Stimulated activated CD4-positive, alpha-beta T cell treated with anti-CD3 and anti-CD28 coated beads, Interleukin-15, amount 100 ng/mL, for 48 hours (primary cell): ENCODE measurements around the gene KIAA1217.
"Not testable (repeated sequence)": the region's sequence is repeated elsewhere in the genome, so short reads cannot be mapped to it uniquely, and the experiment has no call there.

Experiments used
- DNase-seq, 2 donors: peaks; one replicate each; pipeline ENCODE4 v3.0.0-alpha.2; 2020; ENCODE audit warnings: low read depth in 2 of 2

The KIAA1217 gene

DNA sequence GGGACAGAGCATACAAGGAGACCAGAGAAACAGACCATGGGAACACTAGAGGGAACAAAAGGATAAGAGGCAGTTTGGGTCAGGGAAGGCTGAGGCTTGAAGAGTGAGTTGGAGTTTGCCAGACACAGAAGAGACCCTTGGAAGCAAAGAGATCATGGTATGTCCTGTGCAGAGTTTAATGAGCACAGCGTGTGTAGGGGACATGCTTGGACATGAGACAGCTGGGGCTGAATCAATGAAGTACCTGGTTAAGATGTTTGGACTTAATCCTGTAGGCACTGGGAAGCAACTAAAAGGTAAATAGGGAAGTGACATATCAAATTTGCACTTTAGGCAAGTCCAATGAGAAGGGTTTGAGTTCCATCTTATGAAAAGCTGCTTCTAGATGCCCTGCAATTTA is 79.6 kb downstream of the KIAA1217 start:
- no peak for DNase-seq

DNA sequence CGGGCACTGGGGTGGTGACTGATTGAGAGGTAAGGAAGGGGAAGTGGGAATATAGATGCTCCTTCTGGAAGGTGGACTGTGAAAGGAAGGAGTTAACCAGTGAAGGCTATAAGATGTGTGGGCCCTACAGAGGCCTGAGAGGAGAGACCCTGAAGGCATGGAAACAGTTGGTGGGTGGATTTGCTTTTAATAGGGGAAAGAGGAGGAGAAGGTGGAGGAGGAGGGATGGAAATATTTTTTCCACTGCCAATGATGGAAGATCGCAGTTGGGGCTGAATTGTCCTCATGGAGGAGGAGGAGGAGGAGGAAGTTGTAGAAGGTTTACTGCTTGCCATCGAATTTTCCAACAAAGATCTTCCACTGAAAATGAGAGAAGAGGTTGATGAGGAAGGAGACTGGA is 80.3 kb downstream of the KIAA1217 start:
- DNase-seq: no peak

DNA sequence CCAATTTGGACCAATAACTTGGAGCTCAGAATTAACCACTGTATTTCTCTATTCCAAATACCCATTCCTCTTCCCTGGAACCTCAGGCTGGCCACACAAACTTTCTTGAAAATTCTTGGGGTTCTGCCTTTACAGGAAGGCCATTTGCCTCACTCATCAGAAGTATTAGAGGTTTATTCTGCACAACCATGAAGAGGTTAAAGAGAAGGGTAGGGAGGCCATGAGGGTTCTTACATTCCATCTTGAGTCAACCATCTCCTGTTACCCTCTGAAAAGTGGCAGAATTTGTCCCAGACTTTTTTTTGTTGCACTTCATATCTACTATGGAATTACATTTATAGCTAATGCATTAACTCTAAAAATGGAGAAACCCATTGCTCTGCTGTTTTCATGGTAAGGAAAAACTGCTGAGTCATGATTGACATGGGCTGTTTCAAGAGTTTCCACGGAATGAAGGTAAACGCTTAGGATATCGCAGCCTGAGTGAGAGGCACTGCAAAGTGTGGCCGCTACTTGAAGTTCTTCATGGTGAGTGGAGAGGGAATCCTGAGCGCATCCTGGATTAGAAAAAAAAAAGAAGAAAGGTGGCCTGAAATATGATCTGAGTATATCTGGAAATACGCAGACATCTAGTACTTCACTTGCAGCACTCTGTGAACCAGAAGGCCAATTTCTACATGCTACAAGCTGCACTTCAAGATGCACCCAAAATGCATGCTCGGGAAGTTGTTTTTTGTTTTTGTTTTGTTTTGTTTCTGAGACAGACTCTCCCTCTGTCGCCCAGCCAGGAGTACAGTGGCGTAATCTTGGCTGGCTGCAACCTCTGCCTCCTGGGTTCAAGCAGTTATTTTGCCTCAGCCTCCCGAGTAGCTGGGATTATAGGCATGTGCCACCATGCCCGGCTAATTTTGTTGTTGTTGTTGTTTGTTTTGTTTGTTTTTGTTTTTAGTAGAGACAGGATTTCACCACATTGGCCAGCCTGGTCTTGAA is 83.7 kb downstream of the KIAA1217 start:
- DNase-seq: no peak

DNA sequence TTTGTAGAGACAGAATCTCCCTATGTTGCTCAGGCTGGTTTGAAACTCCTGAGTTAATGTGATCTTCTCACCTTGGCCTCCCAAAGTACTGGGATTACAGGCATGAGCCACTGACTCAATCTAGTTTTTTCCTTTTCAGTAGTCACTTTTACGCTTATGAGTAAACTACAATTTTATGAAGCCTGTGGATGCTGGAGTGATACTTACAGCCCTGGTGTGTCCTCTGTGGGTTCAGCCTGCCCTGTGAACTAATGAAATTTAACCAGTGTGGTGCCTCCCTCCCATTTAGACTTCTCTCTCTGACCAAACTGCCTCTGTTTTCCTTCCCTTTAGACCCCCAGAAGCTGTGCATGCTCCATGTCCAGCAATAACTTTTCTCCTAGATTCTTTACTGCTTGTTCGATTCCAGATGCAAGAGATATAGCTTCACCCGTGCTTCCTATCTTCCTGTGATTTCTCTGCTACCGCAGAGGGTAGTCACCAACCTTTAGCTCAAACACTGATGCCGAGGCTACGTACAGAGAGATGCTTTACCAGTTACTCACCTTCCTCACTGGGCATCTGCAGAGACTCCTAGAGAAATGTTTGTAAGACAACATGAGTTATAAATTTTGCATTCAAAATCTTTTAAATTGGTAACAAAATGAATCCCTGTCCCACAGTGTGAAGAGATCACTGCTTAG is 90.8 kb downstream of the KIAA1217 start:
- no peak for DNase-seq

DNA sequence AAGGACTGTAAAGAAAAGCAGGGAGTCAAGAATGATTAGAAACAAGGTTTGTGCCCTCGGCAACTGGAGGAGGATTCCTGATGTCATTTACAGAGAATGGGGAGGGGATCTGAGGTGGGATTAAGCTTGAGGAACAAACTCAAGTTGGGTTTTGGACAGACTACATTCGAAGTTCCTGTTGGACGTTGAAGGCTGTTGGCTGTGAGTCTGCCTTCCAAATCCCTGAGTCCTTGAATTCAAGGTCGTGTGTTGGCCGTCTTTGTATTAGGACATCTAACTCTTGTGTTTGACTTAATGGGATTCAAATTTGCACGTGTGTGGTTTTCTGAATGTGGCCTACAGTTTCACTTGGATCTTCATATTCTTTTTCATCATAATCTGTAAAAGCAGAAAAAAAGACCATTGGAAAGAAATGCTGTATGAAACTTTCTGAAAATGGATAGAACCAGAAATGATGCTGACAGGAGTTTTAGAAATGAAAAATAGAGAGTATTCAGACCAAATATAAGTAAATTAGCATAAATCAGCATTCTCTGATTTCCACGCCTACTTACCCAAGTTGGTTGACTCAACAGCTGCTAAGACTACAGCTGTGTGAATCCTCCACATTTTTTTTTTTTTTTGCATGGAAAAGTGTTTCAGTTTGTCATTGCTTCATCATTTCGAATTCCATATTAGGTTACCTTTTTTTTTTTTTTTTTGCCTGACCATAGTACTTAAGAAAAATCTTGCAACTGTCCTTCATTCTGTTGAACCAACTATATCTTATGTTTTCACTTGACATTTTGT is 94.8 kb downstream of the KIAA1217 start:
- no peak for DNase-seq

DNA sequence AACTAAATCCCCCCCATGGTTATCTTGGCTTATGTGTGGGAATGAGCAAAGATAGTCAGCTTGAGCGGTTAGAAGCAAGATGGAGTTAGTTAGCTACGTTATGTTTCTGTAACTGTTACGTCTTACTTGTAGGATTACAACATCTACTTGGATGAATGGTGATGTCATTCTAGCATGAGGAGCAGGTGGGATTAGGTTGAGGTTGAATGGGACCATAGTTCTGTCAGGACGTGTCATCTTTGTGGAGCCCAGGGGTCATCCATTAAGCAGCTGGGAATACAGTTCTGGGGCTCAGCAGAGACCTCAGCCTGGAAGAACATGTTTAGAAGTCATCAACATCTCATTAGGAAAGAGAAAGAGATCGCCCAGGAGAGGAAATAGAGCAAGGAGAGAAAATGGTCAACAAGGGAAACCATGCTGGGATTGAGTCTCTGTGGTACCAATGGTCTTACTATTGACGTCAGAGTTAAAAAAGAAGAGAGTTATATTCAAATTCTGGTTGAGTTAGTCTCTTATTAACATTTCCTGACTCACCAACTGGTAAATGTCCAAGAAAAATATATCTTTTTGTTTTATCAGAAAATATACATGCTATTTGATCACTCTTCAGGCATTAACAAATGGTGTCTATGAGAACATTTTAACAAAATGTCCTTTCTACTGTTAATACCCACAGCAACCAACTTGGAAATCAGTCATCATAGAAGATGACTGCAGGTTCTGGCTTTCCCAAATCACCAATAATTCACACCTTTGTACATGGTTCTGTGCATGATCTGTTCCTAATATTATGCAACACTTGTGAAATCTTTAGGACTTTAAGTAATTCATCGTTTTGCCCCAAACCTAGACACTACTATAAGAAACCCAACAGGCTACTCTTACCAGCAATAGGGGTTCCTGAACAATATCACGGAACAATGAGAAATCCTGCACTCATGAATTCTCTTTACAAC is 96.9 kb downstream of the KIAA1217 start:
- DNase-seq: no peak

DNA sequence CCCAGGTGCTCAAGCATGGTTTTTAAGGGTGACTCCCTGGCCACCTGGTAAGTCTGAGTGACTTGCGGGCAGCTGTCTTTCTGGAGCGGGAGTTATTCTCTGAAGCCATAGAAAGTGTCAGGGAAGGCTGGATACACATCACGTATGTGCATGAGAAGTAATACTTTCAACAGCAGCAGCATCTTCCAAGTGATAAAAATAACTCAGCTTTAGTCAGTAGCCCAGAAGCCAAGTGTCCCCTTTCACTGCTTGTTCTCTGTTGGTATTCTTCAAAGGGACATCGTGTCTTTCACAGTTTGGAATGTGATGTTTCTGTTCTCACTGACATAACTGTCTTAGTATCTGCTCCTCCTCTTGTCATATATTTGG is 97.6 kb downstream of the KIAA1217 start:
- DNase-seq: no peak

DNA sequence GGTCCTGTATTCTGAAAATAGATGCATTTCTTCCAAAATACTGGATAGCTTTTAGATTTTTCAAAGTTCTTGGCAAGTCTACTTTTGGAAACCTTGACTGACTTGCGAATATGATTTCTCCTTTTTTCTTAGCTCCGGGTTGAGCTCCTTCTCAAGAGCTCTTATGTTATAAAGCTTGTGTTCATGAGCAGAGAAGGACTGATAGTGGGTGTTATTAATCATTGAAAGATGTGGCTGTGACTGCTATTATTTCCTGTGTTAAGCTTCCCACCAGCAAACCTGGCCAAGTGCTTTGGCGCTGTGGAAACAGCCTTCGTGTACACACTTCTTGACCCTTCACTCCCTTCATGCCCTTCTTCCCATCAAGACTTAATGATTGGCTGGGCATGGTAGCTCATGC is 98.2 kb downstream of the KIAA1217 start:
- DNase-seq: no peak

DNA sequence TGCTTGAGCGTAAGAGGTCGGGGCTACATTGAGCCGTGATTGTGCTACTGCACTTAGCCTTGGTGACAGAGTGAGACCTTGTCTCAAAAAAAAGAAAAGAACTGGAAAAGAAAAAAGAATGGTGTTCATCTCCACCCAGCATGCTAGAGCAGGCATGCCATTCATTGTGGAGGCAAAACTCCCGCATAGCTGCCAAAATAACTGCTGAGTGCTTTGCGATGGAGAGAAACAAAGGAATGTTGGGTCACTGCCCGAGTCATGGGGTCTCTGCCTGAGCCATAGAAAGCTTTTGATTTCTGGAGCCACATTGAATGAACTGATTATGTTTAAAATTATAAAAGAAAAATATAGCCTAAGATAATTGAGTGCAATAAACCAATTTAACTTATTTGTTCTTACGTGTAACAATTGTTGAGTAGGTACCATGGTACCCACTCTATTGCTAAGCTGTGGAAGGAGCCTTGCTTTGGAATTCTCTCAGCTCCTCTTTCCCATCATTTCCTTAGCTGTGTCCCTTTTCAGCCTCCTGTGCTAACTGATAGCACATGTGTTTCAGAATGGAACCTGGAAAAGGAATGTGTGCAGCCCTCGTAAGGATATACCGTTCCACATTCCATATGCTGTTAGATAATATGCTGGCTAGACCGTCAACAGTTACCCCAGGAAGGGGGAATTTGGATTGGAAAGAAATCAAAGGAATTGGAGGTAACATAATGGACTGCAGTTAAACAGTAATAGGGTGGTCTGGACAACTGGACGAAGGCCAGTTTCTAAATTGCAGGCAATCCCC is 99.0 kb downstream of the KIAA1217 start:
- DNase-seq: no peak

DNA sequence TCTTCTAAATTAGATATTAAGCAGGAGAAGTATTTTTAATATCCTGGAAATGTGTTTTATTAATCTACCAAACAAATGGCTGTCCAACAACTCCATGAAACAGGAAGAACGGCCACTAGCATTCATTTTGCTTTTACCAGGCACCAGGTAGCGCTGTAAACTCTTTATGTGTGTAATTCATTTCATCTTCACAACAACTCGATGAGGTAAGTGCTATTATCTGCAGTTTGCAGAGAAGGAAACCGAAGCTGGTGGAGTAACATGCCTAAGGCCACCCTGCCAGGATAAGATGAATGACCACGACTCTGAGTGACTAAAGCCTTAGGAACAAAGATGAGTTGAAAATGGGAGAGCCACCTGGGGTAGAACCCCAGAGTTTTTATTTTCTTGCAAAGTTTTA is 101.2 kb downstream of the KIAA1217 start:
- no peak for DNase-seq

DNA sequence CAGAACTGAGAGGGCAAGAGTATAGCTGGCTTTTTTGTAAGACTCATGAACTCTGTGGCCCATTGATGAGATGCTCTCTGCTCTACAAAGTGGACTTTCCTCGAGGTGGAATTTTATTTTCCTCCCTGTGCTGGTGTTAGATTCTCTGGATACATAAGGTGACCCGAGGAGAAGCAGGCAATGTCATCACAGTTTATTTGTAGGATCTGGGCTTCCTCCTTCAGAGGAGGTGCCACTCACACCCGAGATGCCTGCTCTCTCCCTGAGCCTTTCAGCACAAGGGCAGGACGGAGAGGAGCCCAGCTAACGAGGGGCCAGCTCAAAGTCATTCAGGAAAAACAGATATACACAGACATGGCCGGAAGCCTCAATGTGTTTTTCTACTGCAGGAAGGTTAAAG is 103.0 kb downstream of the KIAA1217 start:
- no peak for DNase-seq

DNA sequence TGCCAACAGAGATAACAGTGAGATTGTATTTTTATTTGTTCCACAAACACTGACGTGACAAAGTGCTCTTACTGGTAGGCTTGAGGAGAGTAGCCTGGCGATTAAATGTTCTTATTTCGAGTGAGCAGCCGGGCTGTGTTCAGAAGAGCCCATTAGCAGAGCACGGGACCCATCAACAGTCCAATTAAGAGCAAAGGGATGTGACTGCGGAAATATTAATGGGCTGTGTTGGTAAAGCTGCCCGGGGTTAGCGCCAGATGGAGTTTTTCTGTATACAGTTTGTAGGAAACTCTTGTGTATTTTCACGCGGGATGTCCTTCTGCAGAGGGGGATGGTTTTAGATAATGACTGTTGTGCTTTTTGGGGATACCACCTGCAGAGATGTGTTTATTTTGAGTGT is 104.3 kb downstream of the KIAA1217 start:
- DNase-seq: no peak

DNA sequence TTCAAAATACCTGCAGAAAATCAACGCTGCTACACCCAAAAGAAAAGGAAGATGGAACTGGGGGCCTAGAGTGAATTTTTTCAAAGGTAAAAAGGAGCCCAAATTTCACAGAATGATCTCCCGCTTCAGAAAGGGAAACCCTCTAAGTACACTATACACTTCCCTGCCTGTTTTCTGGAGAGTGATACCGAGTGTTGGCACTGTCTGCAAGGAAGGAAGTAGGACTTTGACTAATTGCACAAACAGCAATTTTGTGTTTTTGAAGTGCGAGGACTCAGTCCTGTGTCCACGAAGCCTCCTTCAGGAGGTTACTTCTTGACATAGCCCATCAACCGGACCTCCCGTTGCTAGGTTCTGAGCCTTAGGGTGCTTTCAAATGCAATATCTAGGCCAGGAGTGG is 106.3 kb downstream of the KIAA1217 start:
- DNase-seq: no peak

DNA sequence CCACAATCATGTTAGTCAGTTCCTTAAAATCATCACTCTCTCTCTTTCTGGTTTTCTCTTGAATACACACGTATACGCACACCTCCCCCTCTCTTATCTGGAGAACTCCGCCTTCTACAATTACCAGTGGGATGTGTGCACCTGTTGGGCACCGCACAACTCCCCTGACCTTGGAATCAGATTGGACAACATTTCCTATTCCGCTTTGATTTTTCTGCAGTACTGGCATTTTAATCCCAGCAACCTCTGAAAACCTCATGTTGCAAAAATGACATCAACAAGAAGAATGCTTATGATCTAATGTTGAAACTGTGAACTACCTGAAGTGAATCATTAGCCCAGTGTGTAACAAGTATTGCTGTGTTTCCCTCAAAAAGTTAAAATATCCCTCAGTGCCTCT is 109.6 kb downstream of the KIAA1217 start:
- no peak for DNase-seq

DNA sequence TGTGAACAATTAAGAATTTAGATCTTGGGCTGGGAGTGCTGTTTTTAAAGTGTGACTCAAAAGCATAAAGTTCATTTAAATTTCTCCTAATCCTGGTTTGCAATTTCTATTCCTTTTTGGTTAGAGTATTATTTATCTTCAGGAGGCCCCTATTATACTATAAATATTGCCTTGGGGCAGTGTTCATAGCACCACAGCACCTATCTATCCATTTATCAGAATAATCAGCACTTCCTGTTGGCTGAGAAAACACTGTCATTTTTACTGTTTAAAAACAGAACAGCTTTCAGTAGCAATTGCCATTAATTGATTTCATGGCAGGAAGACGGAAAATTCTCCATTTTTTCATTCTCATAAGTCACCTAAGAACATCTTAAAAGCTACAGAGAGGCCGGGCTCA is 111.4 kb downstream of the KIAA1217 start:
- no peak for DNase-seq

DNA sequence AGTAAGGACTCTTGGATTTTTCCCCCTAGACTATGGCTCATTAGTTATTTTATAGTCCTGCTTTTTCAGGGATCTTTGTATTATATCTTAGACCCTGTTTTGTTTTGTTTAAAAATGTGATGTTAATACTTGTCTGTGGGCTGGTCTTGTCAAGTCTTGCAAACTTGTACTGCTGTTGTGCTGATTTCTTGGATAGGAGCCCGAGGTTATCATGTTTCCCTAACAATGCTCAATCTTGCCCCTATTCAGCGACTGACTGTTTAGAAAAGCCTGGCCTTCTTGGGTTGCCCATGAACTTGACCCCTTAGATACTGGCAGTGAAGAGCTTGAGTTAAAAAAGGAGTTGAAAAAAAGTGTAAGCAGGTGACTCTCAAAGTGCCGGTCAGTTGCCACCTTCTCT is 115.7 kb downstream of the KIAA1217 start:
- no peak for DNase-seq

DNA sequence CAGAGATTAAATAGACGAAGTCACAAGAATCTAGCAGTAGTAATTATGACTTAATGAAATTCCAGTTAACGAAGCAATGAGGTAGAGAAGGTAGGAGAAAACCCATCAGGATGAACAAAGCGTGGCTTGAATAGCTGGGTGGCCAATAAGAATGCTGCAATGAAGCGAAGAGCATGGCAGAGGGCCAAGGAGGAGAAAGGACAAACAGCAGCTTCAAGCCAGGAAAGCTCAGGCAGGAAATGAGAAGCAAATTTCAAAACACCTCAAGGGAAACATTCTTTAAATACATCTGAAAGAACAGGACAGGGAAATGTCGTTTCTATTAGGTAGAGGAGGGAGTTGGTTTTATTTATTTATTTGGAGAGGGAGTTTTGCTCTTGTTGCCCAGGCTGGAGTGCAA is 122.5 kb downstream of the KIAA1217 start:
- no peak for DNase-seq

DNA sequence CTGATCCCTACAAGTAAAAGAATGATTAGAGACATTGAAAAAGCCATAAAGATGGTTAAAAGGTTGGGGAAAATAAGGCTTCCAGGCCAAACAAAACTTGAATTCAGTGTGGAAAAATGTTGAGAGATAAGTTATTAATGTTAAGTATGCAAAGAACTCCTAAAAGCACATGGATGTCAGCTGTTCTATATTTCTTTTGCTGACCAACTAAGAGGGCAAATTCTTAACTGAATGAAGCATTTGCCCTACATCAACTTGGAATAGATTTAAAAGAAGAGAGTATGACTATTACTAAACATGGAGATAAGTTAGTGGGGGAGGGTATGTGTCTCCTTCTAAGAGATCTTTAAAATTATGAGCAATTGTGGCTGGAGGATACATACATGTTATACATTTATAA is 124.8 kb downstream of the KIAA1217 start:
- no peak for DNase-seq

DNA sequence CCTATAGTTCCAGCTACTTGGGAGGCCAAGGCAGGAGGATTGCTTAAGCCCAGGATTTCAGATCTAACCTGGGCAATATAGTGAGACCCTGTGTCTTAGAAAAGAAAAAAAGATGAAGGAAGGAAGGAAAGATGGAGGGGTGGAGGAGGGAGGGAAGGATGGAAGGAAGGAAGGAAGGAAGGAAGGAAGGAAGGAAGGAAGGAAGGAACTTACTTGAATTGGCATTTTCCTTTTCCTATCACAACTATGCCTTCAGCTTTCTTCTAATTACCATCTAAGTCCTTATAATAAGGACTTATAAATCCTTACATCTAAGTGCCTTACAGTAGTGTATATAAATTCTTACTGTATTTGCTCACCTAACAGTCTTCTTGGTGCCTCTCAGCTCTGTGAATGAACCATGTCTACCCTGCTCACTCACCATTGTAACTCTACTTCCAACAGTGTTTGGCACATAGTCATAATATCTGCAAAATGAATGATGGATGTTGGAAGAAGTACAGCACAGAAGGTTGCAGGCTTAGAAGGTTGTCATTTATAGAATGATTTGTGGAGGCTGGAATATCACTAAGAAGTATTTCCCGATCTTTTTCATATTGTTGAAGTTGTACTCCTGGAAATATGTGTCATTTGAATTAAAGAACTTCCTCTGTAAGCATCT is 125.5 kb downstream of the KIAA1217 start:
- no peak for DNase-seq

DNA sequence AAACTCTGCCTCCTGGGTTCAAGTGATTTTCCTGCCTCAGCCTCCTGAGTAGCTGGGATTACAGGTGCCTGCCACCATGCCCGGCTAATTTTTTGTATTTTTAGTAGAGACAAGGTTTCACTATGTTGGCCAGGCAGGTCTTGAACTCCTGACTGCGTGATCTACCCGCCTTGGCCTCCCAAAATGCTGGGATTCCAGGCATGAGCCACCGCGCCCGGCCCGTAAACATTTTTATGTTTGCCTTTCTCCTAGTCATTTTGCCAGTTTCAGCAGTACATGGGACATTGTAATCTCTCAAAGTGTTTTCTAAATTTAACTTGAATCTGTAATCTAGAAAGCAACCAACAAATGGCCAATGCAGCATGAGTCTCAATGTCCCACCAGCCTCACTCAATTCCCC is 128.8 kb downstream of the KIAA1217 start:
- not testable (repeated sequence) for DNase-seq
